Colonic mucosa (tissue), 4 donors: Measurements from ENCODE around the gene LRMDA. TPM values are rescaled to one million over a fixed set of nuclear protein-coding genes. Genes with fewer than 3 reads are reported as not detected.

Experiments
- DNase-seq: peaks from one replicate; pipeline ENCODE4 v3.0.0-alpha.2; 2020
- H3K27ac ChIP-seq: fragments of 200-600 bp; one replicate; pipeline ENCODE4 v1.8.0; 2021
- H3K27me3 ChIP-seq: fragments of 200-600 bp; one replicate; pipeline ENCODE4 v1.8.0; 2021
- H3K36me3 ChIP-seq: fragments of 200-600 bp; one replicate; pipeline ENCODE4 v1.8.0; 2021
- H3K4me1 ChIP-seq: fragments of 200-600 bp; one replicate; pipeline ENCODE4 v1.8.0; 2021; ENCODE audit warnings: mild to moderate bottlenecking
- H3K4me3 ChIP-seq: fragments of 200-600 bp; one replicate; pipeline ENCODE4 v1.8.0; 2021
- H3K9ac ChIP-seq, 2 donors: one replicate each; pipeline ENCODE4 v1.7.0; 2013; ENCODE audit warnings: control low read depth in 2 of 2, low read depth in 2 of 2, low read length in 2 of 2
- H3K9me3 ChIP-seq: fragments of 200-600 bp; one replicate; pipeline ENCODE4 v1.8.0; 2021
- intact Hi-C: fragments of 100-400 bp; cut with DNase I; formaldehyde crosslinking; loops from one replicate; pipeline ENCODE4 v1.14.1; 2022
- total RNA-seq, 2 donors: library from RNA; stranded (reverse); fragmentation: NEBNext Ultra II Directional in 1 of 2; extraction: Animal tissue kit (Norgen Biotek cat#: 25700) in 1 of 2; gene quantifications; one replicate each; pipeline ENCODE4 v1.2.1, GENCODE V29; 2021
- TF ChIP-seq, protein P1 (sequence below): fragments of 200-600 bp; IDR thresholded peaks from one replicate; pipeline ENCODE4 v1.8.0; 2022; ENCODE audit warnings: antibody characterized with exemption, mild to moderate bottlenecking
- donor health status: healthy.
- donor health status: DM: no; HTN: no; CAD: no.
- donor health status: DM: no; HTN: no; CAD: no.

The LRMDA gene
- total RNA-seq, 2 donors from 2014 or later = 2.5 to 5.2 TPM

- no peak overlapping the region for H3K4me3 ChIP-seq
- no peaks in the 10 kb centered on the region for H3K36me3 ChIP-seq
- H3K4me1 ChIP-seq = no peaks in the 10 kb centered on the region
- no peaks in the 10 kb centered on the region for H3K9me3 ChIP-seq
- H3K27ac ChIP-seq = no peak overlapping the region
- no peaks in the 10 kb centered on the region for H3K27me3 ChIP-seq
- intact Hi-C loops = no loop called here
- TF ChIP-seq, protein P1, sequence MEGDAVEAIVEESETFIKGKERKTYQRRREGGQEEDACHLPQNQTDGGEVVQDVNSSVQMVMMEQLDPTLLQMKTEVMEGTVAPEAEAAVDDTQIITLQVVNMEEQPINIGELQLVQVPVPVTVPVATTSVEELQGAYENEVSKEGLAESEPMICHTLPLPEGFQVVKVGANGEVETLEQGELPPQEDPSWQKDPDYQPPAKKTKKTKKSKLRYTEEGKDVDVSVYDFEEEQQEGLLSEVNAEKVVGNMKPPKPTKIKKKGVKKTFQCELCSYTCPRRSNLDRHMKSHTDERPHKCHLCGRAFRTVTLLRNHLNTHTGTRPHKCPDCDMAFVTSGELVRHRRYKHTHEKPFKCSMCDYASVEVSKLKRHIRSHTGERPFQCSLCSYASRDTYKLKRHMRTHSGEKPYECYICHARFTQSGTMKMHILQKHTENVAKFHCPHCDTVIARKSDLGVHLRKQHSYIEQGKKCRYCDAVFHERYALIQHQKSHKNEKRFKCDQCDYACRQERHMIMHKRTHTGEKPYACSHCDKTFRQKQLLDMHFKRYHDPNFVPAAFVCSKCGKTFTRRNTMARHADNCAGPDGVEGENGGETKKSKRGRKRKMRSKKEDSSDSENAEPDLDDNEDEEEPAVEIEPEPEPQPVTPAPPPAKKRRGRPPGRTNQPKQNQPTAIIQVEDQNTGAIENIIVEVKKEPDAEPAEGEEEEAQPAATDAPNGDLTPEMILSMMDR = no peak
- no peak overlapping the region for H3K9ac ChIP-seq
- DNase-seq = no peak
Measured at GRCh38 chr10:75496191-75496567, 64.8 kb downstream of the LRMDA start.

DNA sequence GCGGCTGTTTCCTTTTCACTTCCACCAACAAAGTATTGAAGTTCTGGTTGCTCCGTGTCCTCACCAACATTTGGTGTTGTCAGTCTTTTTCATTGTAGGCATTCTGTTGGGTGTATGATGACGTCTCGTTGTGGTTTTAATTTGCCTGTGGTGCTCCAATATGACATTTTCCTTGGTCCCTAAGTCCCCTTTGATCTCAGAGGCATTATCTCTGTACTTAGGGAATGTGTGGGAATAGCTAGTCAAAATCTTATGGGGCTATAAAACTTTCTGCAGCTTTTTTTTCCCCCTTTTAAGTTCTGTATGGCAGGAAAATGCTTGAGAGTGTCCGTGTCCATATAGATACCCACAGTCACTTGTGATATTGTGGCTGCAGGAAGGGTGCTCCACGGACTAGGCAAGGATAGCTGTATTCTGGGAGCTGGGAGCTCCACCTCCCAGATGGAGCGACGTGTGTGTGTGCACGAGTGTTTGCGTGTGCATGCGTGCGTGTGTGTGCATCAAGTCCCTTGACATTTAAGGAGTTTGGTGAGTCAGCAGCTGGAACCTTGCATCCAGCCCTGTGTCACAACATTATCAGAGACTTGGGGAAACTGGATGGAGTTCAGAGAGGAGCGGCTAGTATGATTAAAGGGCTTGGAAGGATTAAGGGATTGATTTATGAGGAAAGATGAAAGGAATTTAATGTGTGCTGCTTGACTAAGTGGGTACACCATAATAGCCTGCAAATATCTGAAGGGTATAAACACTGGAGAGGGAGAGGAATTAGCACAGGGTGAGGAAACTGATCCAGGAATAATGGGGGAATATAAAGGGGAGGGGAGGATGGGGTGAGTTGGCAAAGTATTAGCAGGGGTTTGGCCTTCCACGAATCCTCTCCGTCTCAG lies 66.8 kb downstream of the LRMDA start:
- intact Hi-C loops = no loop called here
- no peaks in the 10 kb centered on the region for H3K36me3 ChIP-seq
- no peak overlapping the region for H3K27ac ChIP-seq
- H3K9ac ChIP-seq = no peak overlapping the region
- H3K9me3 ChIP-seq = no peaks in the 10 kb centered on the region
- H3K4me1 ChIP-seq = no peaks in the 10 kb centered on the region
- no peak for DNase-seq
- H3K27me3 ChIP-seq = no peaks in the 10 kb centered on the region
- TF ChIP-seq, protein P1 = no peak
- H3K4me3 ChIP-seq = no peak overlapping the region

DNA sequence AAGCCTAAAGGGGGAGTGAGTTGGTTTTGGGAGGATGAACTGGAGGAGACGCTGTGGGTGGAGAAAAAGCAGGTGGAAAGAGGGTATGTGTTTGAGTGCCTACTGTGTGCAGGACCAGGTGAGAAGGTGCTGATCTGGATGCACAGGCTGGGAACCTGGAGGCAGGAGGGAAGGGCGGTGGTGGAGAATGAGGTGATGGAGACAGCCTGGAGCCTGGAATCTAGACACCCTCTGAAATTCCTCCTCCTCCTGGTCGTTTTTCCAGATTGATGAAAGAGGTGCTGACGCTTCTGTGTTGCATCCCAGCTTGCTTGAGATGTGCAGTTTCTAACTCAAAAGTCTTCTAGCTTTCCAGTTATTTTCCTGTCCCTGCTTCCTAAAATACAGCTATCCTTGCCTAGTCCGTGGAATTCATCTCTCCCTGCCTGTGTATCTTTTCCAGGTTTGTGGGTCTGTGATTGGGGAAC lies 67.5 kb downstream of the LRMDA start:
- no peak overlapping the region for H3K27ac ChIP-seq

GRCh38 chr10:75499556-75500160 lies 68.2 kb downstream of the LRMDA start:
- H3K4me1 ChIP-seq = no peaks in the 10 kb centered on the region
- no peaks in the 10 kb centered on the region for H3K27me3 ChIP-seq
- no peaks in the 10 kb centered on the region for H3K36me3 ChIP-seq
- TF ChIP-seq, protein P1 = no peak
- H3K27ac ChIP-seq = no peak overlapping the region
- H3K4me3 ChIP-seq = no peak overlapping the region
- intact Hi-C loops = no loop called here
- DNase-seq = no peak
- no peaks in the 10 kb centered on the region for H3K9me3 ChIP-seq
- H3K9ac ChIP-seq = no peak overlapping the region

More for the DNA sequence above, 67.5 kb downstream of the LRMDA start:
- intact Hi-C loops = no loop called here
- no peaks in the 10 kb centered on the region for H3K36me3 ChIP-seq
- H3K27me3 ChIP-seq = no peaks in the 10 kb centered on the region
- TF ChIP-seq, protein P1 = no peak
- H3K4me1 ChIP-seq = no peaks in the 10 kb centered on the region
- H3K9ac ChIP-seq = no peak overlapping the region
- no peak overlapping the region for H3K4me3 ChIP-seq
- DNase-seq = no peak
- no peaks in the 10 kb centered on the region for H3K9me3 ChIP-seq

- Histone ChIP-seq H3K9me3 (no peaks in the 10 kb centered on the region), H3K27me3 (no peaks in the 10 kb centered on the region), H3K4me3 (no peak overlapping the region), H3K27ac (no peak overlapping the region), H3K4me1 (no peaks in the 10 kb centered on the region), H3K9ac (no peak overlapping the region), H3K36me3 (no peaks in the 10 kb centered on the region)
- DNase-seq = no peak
- TF ChIP-seq, protein P1 = no peak
- intact Hi-C loops = no loop called here
Measured at GRCh38 chr10:75502389-75502788, 71.0 kb downstream of the LRMDA start.
